Effector memory CD8-positive, alpha-beta T cell (primary cell): Measurements from ENCODE around the gene SLC17A5.

ENCODE experiments used
- ATAC-seq: fragments of 150-1000 bp; cut with Tn5 transposase; replicated peaks from 2 replicates; pipeline ENCODE4 v1.10.0; 2021; ENCODE audit warnings: mild to moderate bottlenecking, moderate library complexity
- DNase-seq, 3 experiments: peaks; one replicate each; pipeline ENCODE4 v3.0.0; 2021
- H3K27ac Mint-ChIP-seq, 2 donors: one replicate each; pipeline ENCODE4 v1.8.0; 2022; ENCODE audit warnings: mild to moderate bottlenecking in 2 of 2, mixed read lengths in 2 of 2, moderate library complexity in 2 of 2
- H3K27me3 Mint-ChIP-seq, 2 donors: one replicate each; pipeline ENCODE4 v1.8.0; 2022; ENCODE audit warnings: mixed read lengths in 2 of 2
- H3K36me3 Mint-ChIP-seq: one replicate; pipeline ENCODE4 v1.8.0; 2022; ENCODE audit warnings: mild to moderate bottlenecking, moderate library complexity, mixed read lengths; ENCODE audit not compliant: insufficient read depth
- H3K4me1 Mint-ChIP-seq, 2 donors: one replicate each; pipeline ENCODE4 v1.8.0; 2022; ENCODE audit warnings: low read depth in 2 of 2, mixed read lengths in 2 of 2
- H3K4me3 Mint-ChIP-seq, 2 donors: one replicate each; pipeline ENCODE4 v1.8.0; 2022; ENCODE audit warnings: mild to moderate bottlenecking in 2 of 2, mixed read lengths in 2 of 2, moderate library complexity in 2 of 2
- H3K9me3 Mint-ChIP-seq, 2 donors: one replicate each; pipeline ENCODE4 v1.8.0; 2022; ENCODE audit warnings: mixed read lengths in 2 of 2

The SLC17A5 gene

DNA sequence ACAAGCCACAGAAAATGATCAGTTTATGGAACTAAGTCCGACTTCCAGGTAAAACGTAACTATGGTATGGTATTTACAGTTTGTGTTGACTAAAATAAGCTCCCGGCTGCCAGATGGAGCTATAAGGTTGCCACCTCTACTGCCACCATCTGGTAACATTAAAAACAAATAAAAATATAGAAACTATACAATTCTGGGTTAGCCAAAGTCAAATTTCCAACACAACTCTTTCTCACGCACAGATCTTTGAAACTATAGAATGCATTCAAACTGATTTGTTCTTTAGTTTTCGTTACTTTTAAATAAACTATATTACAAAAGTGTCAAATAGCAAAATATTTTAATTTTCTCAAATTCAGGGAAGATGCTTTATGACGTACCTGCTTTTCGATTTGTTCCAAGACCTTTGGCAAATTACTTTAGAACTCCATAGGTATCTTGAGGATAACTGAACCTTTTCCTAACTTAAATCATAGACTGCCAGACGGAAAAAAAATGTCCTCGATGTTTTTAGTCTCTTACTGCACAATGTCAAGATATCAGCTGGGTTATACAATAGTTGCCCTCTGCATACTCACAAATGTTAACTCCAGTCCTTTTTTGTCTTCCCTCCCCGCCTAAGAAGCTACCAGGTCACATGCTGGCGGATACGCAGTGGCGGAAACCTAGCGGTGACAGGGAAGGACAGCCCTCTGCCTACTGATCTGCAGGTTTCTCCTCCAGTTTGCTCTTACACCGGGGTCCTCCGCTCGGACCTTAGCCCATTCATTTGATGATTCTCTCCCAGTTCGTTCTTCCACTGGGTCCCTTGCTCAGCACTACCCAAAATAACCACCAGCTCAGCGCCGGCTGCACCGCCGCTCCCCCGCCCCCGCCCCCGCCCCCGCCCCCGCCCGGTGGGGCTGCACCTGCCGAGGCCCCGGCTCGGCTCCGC is 888 bp downstream of the SLC17A5 start:
- no peaks in the 10 kb centered on the region for H3K9me3 Mint-ChIP-seq
- peak; percentile 58 to 63 (median 60) for DNase-seq
- H3K4me1 Mint-ChIP-seq, result peaks cover 23 to 39% of the 10 kb centered on the region in 2 donors
- peak overlapping the region; percentile 97 for H3K27ac Mint-ChIP-seq
- no peaks in the 10 kb centered on the region for H3K27me3 Mint-ChIP-seq
- ATAC-seq, result peak; percentile 58
- H3K4me3 Mint-ChIP-seq, result peak overlapping the region; percentile 95 to 99
- peaks cover 34% of the 10 kb centered on the region for H3K36me3 Mint-ChIP-seq

GRCh38 chr6:73649783-73650182 is 4.0 kb downstream of the SLC17A5 start:
- no peak for DNase-seq
- Mint-ChIP-seq H3K27me3 (no peaks in the 10 kb centered on the region), H3K36me3 (peaks cover 47% of the 10 kb centered on the region), H3K27ac (no peak overlapping the region), H3K4me1 (peaks cover 24 to 30% of the 10 kb centered on the region in 2 donors), H3K4me3 (no peak overlapping the region), H3K9me3 (no peaks in the 10 kb centered on the region)
- ATAC-seq, result no peak

GRCh38 chr6:73648166-73648565 is 5.6 kb downstream of the SLC17A5 start:
- DNase-seq (no peak), ATAC-seq (no peak)
- Mint-ChIP-seq H3K27ac (peak overlapping the region in 1 of 2 donors; percentile 36), H3K9me3 (no peaks in the 10 kb centered on the region), H3K36me3 (peaks cover 37% of the 10 kb centered on the region), H3K27me3 (no peaks in the 10 kb centered on the region), H3K4me3 (no peak overlapping the region), H3K4me1 (peaks cover 17 to 25% of the 10 kb centered on the region in 2 donors)

- DNase-seq (no peak), ATAC-seq (peak; percentile 35)
- H3K4me3 Mint-ChIP-seq, result peak overlapping the region; percentile 91 to 95
- H3K9me3 Mint-ChIP-seq, result no peaks in the 10 kb centered on the region
- peaks cover 10 to 14% of the 10 kb centered on the region in 2 donors for H3K4me1 Mint-ChIP-seq
- H3K27ac Mint-ChIP-seq, result peak overlapping the region; percentile 71 to 93
- no peaks in the 10 kb centered on the region for H3K27me3 Mint-ChIP-seq
- H3K36me3 Mint-ChIP-seq, result peaks cover 36% of the 10 kb centered on the region
These were observed 8.7 kb downstream of the SLC17A5 start for GRCh38 chr6:73644941-73645591.

DNA sequence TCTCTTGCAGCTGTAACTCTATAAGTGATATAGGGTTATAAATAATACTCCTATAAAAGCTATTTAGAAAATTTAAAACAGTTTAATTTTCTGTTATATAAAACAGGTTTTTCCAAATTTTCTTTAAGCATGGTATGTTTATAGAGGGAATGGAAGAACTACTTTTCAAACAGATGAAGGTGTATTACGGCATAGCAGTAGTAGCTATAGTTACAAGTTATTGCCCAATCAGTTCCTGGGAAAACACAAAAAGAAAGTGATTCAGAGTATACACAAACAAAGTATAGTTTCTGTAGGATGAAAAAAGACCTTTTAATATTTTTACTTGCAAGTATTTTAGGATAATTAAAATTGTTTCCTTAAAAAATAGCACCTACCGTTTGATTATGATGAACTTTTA is 9.8 kb downstream of the SLC17A5 start:
- Mint-ChIP-seq H3K4me1 (peaks cover 10 to 14% of the 10 kb centered on the region in 2 donors), H3K27me3 (no peaks in the 10 kb centered on the region), H3K4me3 (no peak overlapping the region), H3K9me3 (no peaks in the 10 kb centered on the region), H3K36me3 (peaks cover 36% of the 10 kb centered on the region), H3K27ac (no peak overlapping the region)
- no peak for ATAC-seq
- DNase-seq, result no peak

DNA sequence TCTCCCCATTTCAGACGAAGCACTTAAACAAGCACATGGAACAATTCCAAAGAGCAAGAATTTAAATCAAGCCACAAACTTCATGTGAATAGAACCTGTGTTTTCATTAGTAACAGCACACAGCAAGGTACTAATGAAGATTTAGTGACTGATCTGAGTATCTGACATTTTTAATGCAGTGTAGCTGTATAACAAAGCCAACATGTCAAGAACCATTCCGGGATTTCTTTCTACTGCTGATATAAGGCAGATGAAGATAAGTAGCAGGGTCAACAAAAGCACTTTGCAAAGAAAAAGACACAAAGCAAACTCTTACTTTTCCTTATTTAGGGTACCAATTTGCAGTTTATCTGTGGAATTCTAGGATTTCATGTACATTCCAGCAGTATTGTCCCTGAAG is 11.3 kb downstream of the SLC17A5 start:
- Mint-ChIP-seq H3K36me3 (peaks cover 43% of the 10 kb centered on the region), H3K9me3 (no peaks in the 10 kb centered on the region), H3K4me3 (no peak overlapping the region), H3K27me3 (no peaks in the 10 kb centered on the region), H3K4me1 (peaks cover 10 to 14% of the 10 kb centered on the region in 2 donors), H3K27ac (no peak overlapping the region)
- DNase-seq (no peak), ATAC-seq (no peak)

DNA sequence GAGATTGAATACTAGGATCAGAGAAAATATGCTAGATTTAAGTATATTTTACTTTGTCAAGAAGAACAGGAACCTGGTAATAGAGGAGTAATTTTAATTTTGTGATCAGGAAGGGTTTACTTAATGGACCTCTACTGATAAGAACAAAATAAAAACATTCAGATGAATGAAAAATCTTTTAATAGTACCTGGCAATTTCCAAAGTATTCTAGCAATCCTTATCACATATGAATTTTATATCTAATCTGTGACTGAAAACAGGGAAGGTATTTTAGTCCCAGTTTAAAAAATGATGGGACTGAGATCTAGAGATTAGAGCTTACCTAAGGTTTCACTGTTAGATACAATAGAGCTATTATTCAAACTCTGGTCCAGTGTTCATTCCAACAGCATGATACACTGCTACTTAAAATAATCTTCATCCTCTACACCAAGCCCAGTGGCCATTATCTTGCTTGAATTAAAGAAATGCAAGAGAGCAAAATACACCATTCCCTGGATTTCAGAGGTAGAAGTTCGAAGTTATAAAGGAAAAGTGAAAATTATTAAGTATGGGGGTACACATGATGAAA is 13.5 kb downstream of the SLC17A5 start:
- H3K9me3 Mint-ChIP-seq, result no peaks in the 10 kb centered on the region
- H3K36me3 Mint-ChIP-seq, result peaks cover 57% of the 10 kb centered on the region
- no peak for ATAC-seq
- H3K4me1 Mint-ChIP-seq, result peaks cover 5 to 9% of the 10 kb centered on the region in 2 donors
- no peak for DNase-seq
- H3K27me3 Mint-ChIP-seq, result no peaks in the 10 kb centered on the region
- H3K27ac Mint-ChIP-seq, result peak overlapping the region in 1 of 2 donors; percentile 64
- H3K4me3 Mint-ChIP-seq, result no peak overlapping the region

GRCh38 chr6:73639040-73639439 is 14.8 kb downstream of the SLC17A5 start:
- Mint-ChIP-seq H3K4me3 (no peak overlapping the region), H3K36me3 (peaks cover 65% of the 10 kb centered on the region), H3K9me3 (no peaks in the 10 kb centered on the region), H3K27ac (no peak overlapping the region), H3K4me1 (peaks cover 0 to 3% of the 10 kb centered on the region in 2 donors), H3K27me3 (no peaks in the 10 kb centered on the region)
- DNase-seq, result no peak
- no peak for ATAC-seq

DNA sequence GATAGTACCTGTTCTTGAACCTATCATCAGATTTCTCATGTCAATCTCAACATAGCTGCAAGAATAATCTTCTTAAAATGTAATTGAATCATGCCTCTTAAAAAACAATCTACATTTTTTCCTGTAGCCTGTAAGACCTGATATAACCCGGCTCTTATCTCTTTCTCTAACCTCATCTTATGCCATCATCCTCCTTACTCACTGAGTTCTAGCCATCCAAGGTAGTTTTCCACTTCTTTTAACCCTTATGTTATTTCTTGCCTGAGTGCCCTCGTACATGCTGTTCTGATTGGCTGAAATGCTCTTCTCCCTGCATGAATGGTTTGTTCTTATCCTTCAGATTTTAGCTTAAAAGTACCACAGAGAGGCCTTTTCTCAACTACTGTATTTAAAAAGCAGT is 16.4 kb downstream of the SLC17A5 start:
- Mint-ChIP-seq H3K36me3 (peaks cover 69% of the 10 kb centered on the region), H3K4me1 (peaks cover 0 to 3% of the 10 kb centered on the region in 2 donors), H3K27ac (peak overlapping the region in 1 of 2 donors; percentile 15), H3K27me3 (no peaks in the 10 kb centered on the region), H3K4me3 (no peak overlapping the region), H3K9me3 (no peaks in the 10 kb centered on the region)
- DNase-seq (no peak), ATAC-seq (no peak)

- DNase-seq, result no peak
- no peak for ATAC-seq
- H3K9me3 Mint-ChIP-seq, result no peaks in the 10 kb centered on the region
- H3K27me3 Mint-ChIP-seq, result no peaks in the 10 kb centered on the region
- H3K27ac Mint-ChIP-seq, result no peak overlapping the region
- H3K36me3 Mint-ChIP-seq, result peaks cover 78% of the 10 kb centered on the region
- H3K4me1 Mint-ChIP-seq, result peaks cover 0 to 3% of the 10 kb centered on the region in 2 donors
- no peak overlapping the region for H3K4me3 Mint-ChIP-seq
These were observed 17.7 kb downstream of the SLC17A5 start for GRCh38 chr6:73636048-73636447.

- DNase-seq (no peak), ATAC-seq (no peak)
- no peaks in the 10 kb centered on the region for H3K27me3 Mint-ChIP-seq
- no peak overlapping the region for H3K4me3 Mint-ChIP-seq
- H3K36me3 Mint-ChIP-seq, result peaks cover 82% of the 10 kb centered on the region
- no peak overlapping the region for H3K27ac Mint-ChIP-seq
- no peaks in the 10 kb centered on the region for H3K4me1 Mint-ChIP-seq
- no peaks in the 10 kb centered on the region for H3K9me3 Mint-ChIP-seq
These were observed 21.4 kb downstream of the SLC17A5 start for GRCh38 chr6:73632346-73632745.

DNA sequence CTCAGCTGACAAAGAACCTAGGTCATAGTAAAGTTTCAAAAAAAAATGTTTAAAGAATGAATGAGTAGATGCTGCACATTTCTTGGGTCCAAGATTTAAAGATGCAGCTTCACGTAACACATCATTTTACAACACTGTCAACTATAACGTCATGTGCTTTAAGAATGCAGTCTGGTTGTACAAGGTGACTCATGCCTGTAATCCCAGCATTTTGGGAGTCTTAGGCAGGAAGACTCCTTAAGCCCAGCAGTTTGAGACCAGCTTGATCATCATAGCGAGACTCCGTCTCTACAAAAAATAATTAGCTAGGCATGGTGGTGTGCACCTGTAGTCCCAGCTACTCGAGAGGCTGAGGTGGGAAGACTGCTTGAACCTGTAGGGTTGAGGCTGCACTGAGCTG is 21.9 kb downstream of the SLC17A5 start:
- Mint-ChIP-seq H3K4me1 (no peaks in the 10 kb centered on the region), H3K27me3 (no peaks in the 10 kb centered on the region), H3K36me3 (peaks cover 79% of the 10 kb centered on the region), H3K9me3 (no peaks in the 10 kb centered on the region), H3K4me3 (no peak overlapping the region), H3K27ac (no peak overlapping the region)
- DNase-seq, result no peak
- no peak for ATAC-seq

DNA sequence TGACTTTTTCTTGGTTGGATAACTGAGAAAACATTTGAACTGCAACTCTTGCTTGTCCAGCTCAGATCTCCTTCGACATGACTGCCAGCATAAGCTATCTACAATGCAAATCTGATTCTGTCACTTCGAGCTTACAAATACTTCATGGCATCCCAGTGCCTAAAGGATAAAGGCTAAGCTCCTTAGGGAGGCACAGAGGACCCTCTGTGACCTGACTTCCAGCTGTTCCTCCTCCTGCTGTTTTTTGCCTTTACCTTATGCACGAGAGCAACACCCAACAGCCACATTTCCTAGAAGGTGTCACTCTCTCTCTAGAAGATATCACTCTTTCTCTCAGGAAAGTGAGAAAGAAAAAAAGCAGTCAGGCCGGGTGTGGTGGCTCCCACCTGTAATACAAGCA is 23.4 kb downstream of the SLC17A5 start:
- ATAC-seq (no peak), DNase-seq (no peak)
- Mint-ChIP-seq H3K36me3 (peaks cover 67% of the 10 kb centered on the region), H3K9me3 (no peaks in the 10 kb centered on the region), H3K27me3 (no peaks in the 10 kb centered on the region), H3K4me1 (no peaks in the 10 kb centered on the region), H3K27ac (peak overlapping the region in 1 of 2 donors; percentile 62), H3K4me3 (no peak overlapping the region)
